Measurements from ENCODE around the gene PTGDR2. TPM values are rescaled to one million over a fixed set of nuclear protein-coding genes. Genes with fewer than 3 reads are reported as not detected.
A peak's percentile ranks its signal among the peaks of the same experiment; 100 is the strongest.

Gene PTGDR2
- total RNA-seq, 2 experiments from 2014 or later, result 3.3 to 3.4 TPM

DNA sequence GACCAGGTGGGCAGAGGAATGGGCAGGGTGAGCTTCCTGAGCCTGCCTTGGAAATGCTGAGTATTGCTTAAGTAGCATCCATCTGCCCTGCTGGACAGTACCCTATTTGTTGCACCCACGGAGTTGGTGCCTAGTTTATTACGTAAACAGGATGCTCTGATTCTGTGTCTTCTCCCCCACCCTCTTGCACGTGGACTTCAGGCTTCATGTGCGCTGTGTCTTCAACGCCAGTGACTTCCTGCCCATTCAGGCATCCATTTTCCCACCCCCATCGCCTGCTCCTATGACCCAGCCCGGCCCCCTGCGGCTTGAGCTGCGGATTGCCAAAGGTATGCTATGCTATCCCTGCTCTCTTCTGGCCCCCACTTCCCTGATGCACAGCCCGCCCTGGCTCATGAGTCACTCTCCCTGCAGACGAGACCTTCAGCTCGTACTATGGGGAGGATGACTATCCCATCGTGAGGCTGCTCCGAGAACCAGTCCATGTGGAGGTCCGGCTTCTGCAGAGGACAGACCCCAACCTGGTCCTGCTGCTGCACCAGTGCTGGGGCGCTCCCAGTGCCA lies 17.3 kb upstream of the PTGDR2 start:
- ATAC-seq, result no peak
- H3K9me3 Mint-ChIP-seq (ENCODE audit: insufficient read depth), result no peaks in the 10 kb centered on the region
- POLR2A ChIA-PET, result interaction anchor here (1.2 kb wide), 1 partner anchor 33 kb away, joined by 3 read pairs; no protein-coding TSS in a partner anchor

DNA sequence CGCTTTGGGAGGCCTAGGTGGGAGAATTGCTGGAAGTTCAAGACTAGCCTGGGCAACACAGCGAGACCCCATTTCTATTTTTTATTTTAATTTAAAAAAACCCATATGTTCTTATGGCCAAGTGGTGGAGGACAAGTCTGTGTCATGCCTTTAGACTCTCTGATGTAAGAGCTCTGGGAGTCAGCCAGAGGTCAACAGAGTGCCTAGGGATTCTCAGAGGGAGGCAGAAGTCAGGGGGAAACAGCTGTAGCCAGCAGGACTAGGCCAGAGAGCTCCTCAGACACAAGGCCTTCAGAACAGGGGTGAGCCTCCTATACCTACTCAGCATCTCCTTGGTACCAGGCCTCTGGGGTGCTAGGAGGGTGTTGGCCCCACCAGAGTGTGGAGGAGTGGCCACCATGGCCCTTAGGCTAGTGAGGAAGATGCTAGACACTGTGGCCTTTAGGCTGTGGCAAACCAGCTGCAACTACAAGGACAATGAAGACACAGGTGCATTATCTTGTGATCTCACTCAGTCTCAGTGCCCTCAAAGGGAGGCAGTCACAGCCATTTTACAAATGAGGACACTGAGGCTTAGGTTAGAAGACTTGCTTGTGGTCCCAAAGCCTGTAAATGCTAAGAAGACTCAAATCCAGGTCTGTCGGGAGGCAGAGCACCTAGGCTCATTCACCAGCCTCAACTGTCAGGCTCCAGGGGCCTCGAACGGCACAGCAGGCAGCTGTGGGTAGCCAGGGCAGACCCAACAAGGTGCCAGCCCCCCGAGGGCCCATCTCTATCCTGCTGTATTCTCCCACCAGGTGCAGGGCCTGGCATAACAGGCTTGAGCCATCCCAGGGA lies 16.6 kb upstream of the PTGDR2 start:
- peak overlapping the region; percentile 47 for H3K4me3 Mint-ChIP-seq
- H3K36me3 Mint-ChIP-seq (ENCODE audit: low read depth), result peaks cover 4% of the 10 kb centered on the region
- no peak for DNase-seq
- no peak for ATAC-seq
- peaks cover 73% of the 10 kb centered on the region for H3K4me1 Mint-ChIP-seq (ENCODE audit: low read depth)
- H3K9me3 Mint-ChIP-seq (ENCODE audit: insufficient read depth), result no peaks in the 10 kb centered on the region
- ChIA-PET POLR2A (interaction anchor here (0.7 to 1.4 kb wide), 4 partner anchors 17 to 35 kb away, joined by 3 to 4 read pairs (median 4); partner anchors contain the start of gene PTGDR2), CTCF (interaction anchor here (1.0 to 12.6 kb wide), 6 partner anchors 10 to 41 kb away, joined by 3 to 122 read pairs (median 8); no protein-coding TSS in a partner anchor)
- H3K27ac Mint-ChIP-seq, result peak overlapping the region; percentile 87
- no peaks in the 10 kb centered on the region for H3K27me3 Mint-ChIP-seq (ENCODE audit: low read depth)

More for the DNA sequence above, 17.3 kb upstream of the PTGDR2 start:
- peak overlapping the region; percentile 87 for H3K27ac Mint-ChIP-seq
- no peak for DNase-seq
- CTCF ChIA-PET, result interaction anchor here (1.0 to 12.6 kb wide), 3 partner anchors 16 to 42 kb away, joined by 3 to 122 read pairs (median 86); no protein-coding TSS in a partner anchor
- no peaks in the 10 kb centered on the region for H3K27me3 Mint-ChIP-seq (ENCODE audit: low read depth)
- H3K36me3 Mint-ChIP-seq (ENCODE audit: low read depth), result peaks cover 7% of the 10 kb centered on the region
- H3K4me1 Mint-ChIP-seq (ENCODE audit: low read depth), result peaks cover 68% of the 10 kb centered on the region
- H3K4me3 Mint-ChIP-seq, result no peak overlapping the region

DNA sequence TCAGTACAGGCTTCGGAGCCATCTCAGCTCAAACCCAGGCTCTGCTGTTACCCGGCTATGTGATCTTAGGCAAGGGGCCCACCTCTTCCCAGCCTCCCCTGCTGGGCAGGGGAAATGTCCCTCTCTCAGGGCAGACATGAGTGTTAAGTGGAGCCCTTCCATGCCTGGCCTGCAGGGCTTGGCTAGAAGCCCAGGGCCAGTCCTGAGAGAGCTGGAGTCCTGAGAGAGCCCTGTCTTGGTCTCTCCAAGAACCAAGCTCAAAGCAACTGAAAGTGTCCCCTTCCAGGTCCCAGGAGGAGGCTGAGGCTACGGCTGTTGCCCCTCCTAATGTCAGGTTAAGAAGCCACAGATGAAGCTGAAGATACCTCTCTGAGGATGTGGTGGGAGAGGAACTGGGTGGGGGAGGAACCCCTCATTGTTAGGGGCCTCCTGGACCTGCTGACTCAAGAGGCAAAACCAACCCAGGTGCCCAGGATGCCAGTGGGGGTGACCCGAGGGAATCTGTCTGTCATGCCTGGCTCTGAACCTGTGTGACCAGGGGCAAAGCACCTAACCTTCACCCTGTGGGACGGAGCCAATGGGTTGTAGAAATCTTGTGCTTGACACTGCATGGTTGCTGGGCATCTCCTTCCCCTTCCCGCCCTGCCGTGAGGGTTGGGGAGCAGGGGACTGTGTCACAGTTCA lies 15.8 kb upstream of the PTGDR2 start:
- no peaks in the 10 kb centered on the region for H3K9me3 Mint-ChIP-seq (ENCODE audit: insufficient read depth)
- H3K27ac Mint-ChIP-seq, result peak overlapping the region; percentile 87
- ChIA-PET POLR2A (interaction anchor here (0.7 to 1.4 kb wide), 5 partner anchors 16 to 38 kb away, joined by 3 to 4 read pairs (median 4); partner anchors contain the start of gene PTGDR2), CTCF (interaction anchor here (0.5 to 12.6 kb wide), 13 partner anchors 9 to 464 kb away, joined by 3 to 122 read pairs (median 5); partner anchors contain the start of gene PTGDR2)
- ATAC-seq (peak; percentile 51), DNase-seq (peak; percentile 74)
- peaks cover 81% of the 10 kb centered on the region for H3K4me1 Mint-ChIP-seq (ENCODE audit: low read depth)
- H3K4me3 Mint-ChIP-seq, result peak overlapping the region; percentile 47
- H3K27me3 Mint-ChIP-seq (ENCODE audit: low read depth), result no peaks in the 10 kb centered on the region
- peaks cover 4% of the 10 kb centered on the region for H3K36me3 Mint-ChIP-seq (ENCODE audit: low read depth)

GRCh38 chr11:60870733-60871377 lies 15.1 kb upstream of the PTGDR2 start:
- CTCF ChIA-PET, result interaction anchor here (0.5 to 12.6 kb wide), 14 partner anchors 8 to 465 kb away, joined by 3 to 122 read pairs (median 4); partner anchors contain the start of gene PTGDR2
- peaks cover 86% of the 10 kb centered on the region for H3K4me1 Mint-ChIP-seq (ENCODE audit: low read depth)
- no peaks in the 10 kb centered on the region for H3K9me3 Mint-ChIP-seq (ENCODE audit: insufficient read depth)
- POLR2A ChIA-PET, result interaction anchor here (0.7 to 1.4 kb wide), 4 partner anchors 29 to 38 kb away, joined by 3 to 4 read pairs (median 4); no protein-coding TSS in a partner anchor
- peak overlapping the region; percentile 47 for H3K4me3 Mint-ChIP-seq
- no peaks in the 10 kb centered on the region for H3K27me3 Mint-ChIP-seq (ENCODE audit: low read depth)
- peak overlapping the region; percentile 87 for H3K27ac Mint-ChIP-seq
- peaks cover 4% of the 10 kb centered on the region for H3K36me3 Mint-ChIP-seq (ENCODE audit: low read depth)
- ATAC-seq (peak; percentile 38), DNase-seq (peak; percentile 47)

DNA sequence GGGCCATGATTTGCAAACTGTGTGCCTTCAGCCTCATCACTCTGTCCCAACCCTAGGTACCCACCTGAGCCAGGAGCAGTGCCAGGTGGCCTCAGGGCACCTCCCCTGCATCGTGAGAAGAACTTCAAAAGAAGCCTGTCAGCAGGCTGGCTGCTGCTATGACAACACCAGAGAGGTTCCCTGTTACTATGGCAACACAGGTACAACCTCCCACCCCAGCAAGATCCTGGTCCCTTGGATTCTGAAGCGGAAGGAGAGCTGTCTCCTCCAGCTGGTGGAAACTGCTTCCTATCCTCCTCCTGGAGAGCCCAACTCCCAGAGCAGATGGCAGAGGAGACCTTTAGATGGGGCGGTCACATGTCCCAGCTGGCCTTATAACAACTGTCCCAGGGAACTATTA lies 14.5 kb upstream of the PTGDR2 start:
- Mint-ChIP-seq H3K9me3 (ENCODE audit: insufficient read depth) (no peaks in the 10 kb centered on the region), H3K27ac (peak overlapping the region; percentile 87), H3K4me3 (no peak overlapping the region), H3K36me3 (ENCODE audit: low read depth) (peaks cover 5% of the 10 kb centered on the region), H3K27me3 (ENCODE audit: low read depth) (peaks cover 2% of the 10 kb centered on the region), H3K4me1 (ENCODE audit: low read depth) (peaks cover 89% of the 10 kb centered on the region)
- ChIA-PET CTCF (interaction anchor here (1.0 to 12.6 kb wide), 12 partner anchors 9 to 466 kb away, joined by 3 to 122 read pairs (median 6); partner anchors contain the start of gene PTGDR2), POLR2A (interaction anchor here (0.7 to 1.4 kb wide), 2 partner anchors 28 to 29 kb away, joined by 3 to 5 read pairs; no protein-coding TSS in a partner anchor)
- DNase-seq (peak; percentile 52), ATAC-seq (peak; percentile 42)

- H3K27me3 Mint-ChIP-seq (ENCODE audit: low read depth), result peaks cover 2% of the 10 kb centered on the region
- ChIA-PET CTCF (interaction anchor here (1.3 to 12.6 kb wide), 5 partner anchors 14 to 38 kb away, joined by 4 to 122 read pairs (median 12); partner anchors contain the start of gene PTGDR2), POLR2A (interaction anchor here (1.4 kb wide), 1 partner anchor 27 kb away, joined by 5 read pairs; no protein-coding TSS in a partner anchor)
- H3K36me3 Mint-ChIP-seq (ENCODE audit: low read depth), result peaks cover 6% of the 10 kb centered on the region
- DNase-seq (no peak), ATAC-seq (no peak)
- no peaks in the 10 kb centered on the region for H3K9me3 Mint-ChIP-seq (ENCODE audit: insufficient read depth)
- H3K4me1 Mint-ChIP-seq (ENCODE audit: low read depth), result peaks cover 94% of the 10 kb centered on the region
- H3K4me3 Mint-ChIP-seq, result no peak overlapping the region
- peak overlapping the region; percentile 87 for H3K27ac Mint-ChIP-seq
Measured at GRCh38 chr11:60869451-60869825, 13.7 kb upstream of the PTGDR2 start.

DNA sequence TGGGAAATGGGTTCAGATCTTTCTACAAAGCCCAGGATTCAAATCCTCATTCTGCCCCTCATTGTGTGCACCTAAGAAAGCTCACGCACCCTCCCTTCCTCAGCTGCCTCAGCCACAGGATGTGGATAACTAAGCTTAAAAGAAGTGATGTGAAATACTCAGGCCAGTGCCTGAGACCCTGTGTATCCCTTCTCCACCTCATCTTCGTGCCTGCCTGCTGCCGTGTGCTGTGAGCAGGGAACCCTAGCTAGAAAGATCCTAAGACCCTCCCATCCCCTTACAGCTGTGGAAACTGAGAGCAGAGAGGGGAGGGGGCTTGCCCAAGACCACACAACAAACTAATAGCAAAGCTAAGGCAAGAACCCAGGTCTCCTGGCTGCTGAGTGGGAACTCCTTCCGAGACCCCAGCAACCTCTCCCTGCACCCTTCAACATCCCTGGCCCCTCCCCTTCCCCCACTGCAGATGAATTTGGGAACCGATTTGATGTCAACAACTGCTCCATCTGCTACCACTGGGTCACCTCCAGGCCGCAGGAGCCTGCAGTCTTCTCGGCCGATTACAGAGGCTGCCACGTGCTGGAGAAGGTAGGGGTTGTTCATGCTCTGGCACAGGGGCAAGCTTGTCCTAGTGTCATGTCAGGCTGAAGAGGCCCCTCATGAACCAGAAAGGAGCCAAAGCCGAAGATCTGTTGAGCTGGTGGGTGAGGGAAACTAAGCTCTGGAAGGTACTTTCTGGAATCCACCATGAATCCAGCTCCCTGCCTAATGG lies 13.1 kb upstream of the PTGDR2 start:
- ChIA-PET POLR2A (interaction anchor here (0.5 to 1.4 kb wide), 2 partner anchors 26 to 1893 kb away, joined by 3 to 5 read pairs; no protein-coding TSS in a partner anchor), CTCF (interaction anchor here (0.7 to 12.6 kb wide), 6 partner anchors 13 to 38 kb away, joined by 3 to 122 read pairs (median 9); partner anchors contain the start of gene PTGDR2)
- peak; percentile 21 for ATAC-seq
- Mint-ChIP-seq H3K9me3 (ENCODE audit: insufficient read depth) (no peaks in the 10 kb centered on the region), H3K4me1 (ENCODE audit: low read depth) (peaks cover 94% of the 10 kb centered on the region), H3K27me3 (ENCODE audit: low read depth) (peaks cover 2% of the 10 kb centered on the region), H3K27ac (peak overlapping the region; percentile 87), H3K36me3 (ENCODE audit: low read depth) (peaks cover 6% of the 10 kb centered on the region), H3K4me3 (peak overlapping the region; percentile 61)
- DNase-seq, result peak; percentile 64

- peaks cover 2% of the 10 kb centered on the region for H3K27me3 Mint-ChIP-seq (ENCODE audit: low read depth)
- peak overlapping the region; percentile 87 for H3K27ac Mint-ChIP-seq
- POLR2A ChIA-PET, result interaction anchor here (0.5 to 1.3 kb wide), 2 partner anchors 31 to 1894 kb away, joined by 3 read pairs; no protein-coding TSS in a partner anchor
- peaks cover 5% of the 10 kb centered on the region for H3K36me3 Mint-ChIP-seq (ENCODE audit: low read depth)
- H3K4me1 Mint-ChIP-seq (ENCODE audit: low read depth), result peaks cover 94% of the 10 kb centered on the region
- ATAC-seq (peak; percentile 15), DNase-seq (peak; percentile 44)
- H3K9me3 Mint-ChIP-seq (ENCODE audit: insufficient read depth), result no peaks in the 10 kb centered on the region
- CTCF ChIA-PET, result interaction anchor here (0.7 to 12.6 kb wide), 7 partner anchors 12 to 37 kb away, joined by 3 to 122 read pairs (median 6); partner anchors contain the start of gene PTGDR2
- H3K4me3 Mint-ChIP-seq, result peak overlapping the region; percentile 61
Measured at GRCh38 chr11:60867871-60868681, 12.3 kb upstream of the PTGDR2 start.

All from activated CD8-positive, alpha-beta T cell treated with anti-CD3 and anti-CD28 coated beads, Interleukin-2, amount 10 ng/mL, durations not matched to agents 7 days and 5 days (primary cell).